ENCODE measurements around the gene BICRA. TPM values are rescaled to one million over a fixed set of nuclear protein-coding genes. Genes with fewer than 3 reads are reported as not detected.
A peak's percentile ranks its signal among the peaks of the same experiment; 100 is the strongest.

BICRA gene
- polyA plus RNA-seq, 1 donor (not counting 4 experiments of a cell fraction or from before 2014, with no cell fraction given) = 0.42 TPM

- Histone ChIP-seq H3K36me3 (ENCODE audit: control insufficient read depth in 2 of 2, extremely low read depth in 1 of 2, insufficient read depth in 2 of 2, low read length in 2 of 2) (peaks cover 0 to 4% of the 10 kb centered on the region in 2 experiments), H3K4me2 (ENCODE audit: control insufficient read depth, extremely low read depth, insufficient read depth, low read depth, low read length) (no peak overlapping the region), H3K9me3 (ENCODE audit: control insufficient read depth, low read depth, low read length) (no peaks in the 10 kb centered on the region), H3K4me3 (ENCODE audit: control insufficient read depth in 2 of 3, extremely low read depth in 1 of 3, insufficient read depth in 2 of 3, low read depth in 1 of 3, low read length in 3 of 3) (no peak overlapping the region), H3K9ac (ENCODE audit: control insufficient read depth, extremely low read depth, insufficient read depth, low read length) (no peak overlapping the region), H3K27me3 (ENCODE audit: control insufficient read depth, extremely low read depth, insufficient read depth, low read length) (no peaks in the 10 kb centered on the region), H4K20me1 (ENCODE audit: control insufficient read depth, extremely low read depth, insufficient read depth, low read length) (peaks cover 10% of the 10 kb centered on the region), H2AFZ (ENCODE audit: control insufficient read depth, low read length) (no peak overlapping the region), H3K4me1 (ENCODE audit: control insufficient read depth, extremely low read depth, insufficient read depth, low read length) (peaks cover 11% of the 10 kb centered on the region), H3K79me2 (ENCODE audit: control insufficient read depth, insufficient read depth, low read length) (peaks cover 57% of the 10 kb centered on the region), H3K27ac (ENCODE audit: control insufficient read depth, insufficient read depth, low read length) (no peak overlapping the region), H3K9me1 (ENCODE audit: control insufficient read depth, extremely low read depth, insufficient read depth, low read length) (peaks cover 4% of the 10 kb centered on the region)
- FAIRE-seq (no peak), DNase-seq (ENCODE audit: low read depth, low spot score) (no peak)
- TF ChIP-seq EZH2 (IDR thresholded peaks at IDR 0.05; ENCODE audit: low read length) (no peak), CTCF (optimal IDR thresholded peaks at IDR 0.05 in 1 of 3, IDR thresholded peaks at IDR 0.05 in 1 of 3, conservative IDR thresholded peaks at IDR 0.05 in 1 of 3; ENCODE audit: extremely low read depth in 1 of 3, insufficient read depth in 2 of 3, low read length in 3 of 3) (no peak)
- dilution Hi-C loops (cut with MboI; ENCODE audit: extremely low pct_ligation_motif_present, low sequenced_read_pairs) = no loop called here
These were observed 22.9 kb downstream of the BICRA start for GRCh38 chr19:47631681-47632446.

- H3K9me1 ChIP-seq (ENCODE audit: control insufficient read depth, extremely low read depth, insufficient read depth, low read length) = peaks cover 3% of the 10 kb centered on the region
- peak overlapping the region; percentile 27 for H3K4me2 ChIP-seq (ENCODE audit: control insufficient read depth, extremely low read depth, insufficient read depth, low read depth, low read length)
- peak overlapping the region; percentile 11 for H3K27ac ChIP-seq (ENCODE audit: control insufficient read depth, insufficient read depth, low read length)
- no peaks in the 10 kb centered on the region for H3K9me3 ChIP-seq (ENCODE audit: control insufficient read depth, low read depth, low read length)
- FAIRE-seq (peak; percentile 83), DNase-seq (ENCODE audit: low read depth, low spot score) (peak; percentile 55)
- dilution Hi-C loops (cut with MboI; ENCODE audit: extremely low pct_ligation_motif_present, low sequenced_read_pairs) = no loop called here
- peaks cover 48% of the 10 kb centered on the region for H3K79me2 ChIP-seq (ENCODE audit: control insufficient read depth, insufficient read depth, low read length)
- H3K4me1 ChIP-seq (ENCODE audit: control insufficient read depth, extremely low read depth, insufficient read depth, low read length) = peaks cover 11% of the 10 kb centered on the region
- H3K27me3 ChIP-seq (ENCODE audit: control insufficient read depth, extremely low read depth, insufficient read depth, low read length) = no peaks in the 10 kb centered on the region
- H3K4me3 ChIP-seq (ENCODE audit: control insufficient read depth in 2 of 3, extremely low read depth in 1 of 3, insufficient read depth in 2 of 3, low read depth in 1 of 3, low read length in 3 of 3) = no peak overlapping the region
- H4K20me1 ChIP-seq (ENCODE audit: control insufficient read depth, extremely low read depth, insufficient read depth, low read length) = peaks cover 10% of the 10 kb centered on the region
- H3K9ac ChIP-seq (ENCODE audit: control insufficient read depth, extremely low read depth, insufficient read depth, low read length) = no peak overlapping the region
- H3K36me3 ChIP-seq (ENCODE audit: control insufficient read depth in 2 of 2, extremely low read depth in 1 of 2, insufficient read depth in 2 of 2, low read length in 2 of 2) = peaks cover 0 to 4% of the 10 kb centered on the region in 2 experiments
- TF ChIP-seq CTCF (optimal IDR thresholded peaks at IDR 0.05 in 1 of 3, IDR thresholded peaks at IDR 0.05 in 1 of 3, conservative IDR thresholded peaks at IDR 0.05 in 1 of 3; ENCODE audit: extremely low read depth in 1 of 3, insufficient read depth in 2 of 3, low read length in 3 of 3) (no peak), EZH2 (IDR thresholded peaks at IDR 0.05; ENCODE audit: low read length) (no peak)
- H2AFZ ChIP-seq (ENCODE audit: control insufficient read depth, low read length) = no peak overlapping the region
These were observed 24.6 kb downstream of the BICRA start for GRCh38 chr19:47633517-47633916.

All from keratinocyte (primary cell).